HG02943 (cell line): ENCODE data around the gene NBPF1.
A peak's percentile ranks its signal among the peaks of the same experiment; 100 is the strongest.
"Not testable (repeated sequence)": the region's sequence is repeated elsewhere in the genome, so short reads cannot be mapped to it uniquely, and the experiment has no call there.

Source experiments
- ATAC-seq: cut with Tn5 transposase; IDR thresholded peaks from one replicate; pipeline ENCODE4 v1.9.1; 2021; ENCODE audit warnings: mild to moderate bottlenecking, low read depth, moderate library complexity; ENCODE audit not compliant: unreplicated experiment

The NBPF1 gene

GRCh38 chr1:16613185-16614147, at the start of gene NBPF1:
Gene NBPF1 (minus strand): TSS chr1:16613564.
- ATAC-seq, result peak; percentile 74

- ATAC-seq, result not testable (repeated sequence)
Measured at GRCh38 chr1:16658234-16658633, 44.9 kb upstream of the NBPF1 start.

- ATAC-seq, result not testable (repeated sequence)
Measured at GRCh38 chr1:16656981-16657683, 43.8 kb upstream of the NBPF1 start.

GRCh38 chr1:16656574-16656973, 43.2 kb upstream of the NBPF1 start:
- ATAC-seq, result not testable (repeated sequence)

- ATAC-seq, result not testable (repeated sequence)
Measured at GRCh38 chr1:16651560-16651959, 38.2 kb upstream of the NBPF1 start.

- ATAC-seq, result not testable (repeated sequence)
Measured at GRCh38 chr1:16649960-16650359, 36.6 kb upstream of the NBPF1 start.

- not testable (repeated sequence) for ATAC-seq
Measured at GRCh38 chr1:16649390-16649789, 36.0 kb upstream of the NBPF1 start.

GRCh38 chr1:16648756-16649155, 35.4 kb upstream of the NBPF1 start:
- ATAC-seq, result not testable (repeated sequence)

- not testable (repeated sequence) for ATAC-seq
Measured at GRCh38 chr1:16648250-16648649, 34.9 kb upstream of the NBPF1 start.

- ATAC-seq, result not testable (repeated sequence)
Measured at GRCh38 chr1:16647179-16648176, 34.1 kb upstream of the NBPF1 start.

GRCh38 chr1:16646716-16647115, 33.4 kb upstream of the NBPF1 start:
- not testable (repeated sequence) for ATAC-seq

- ATAC-seq, result not testable (repeated sequence)
Measured at GRCh38 chr1:16646061-16646664, 32.8 kb upstream of the NBPF1 start.

- ATAC-seq, result not testable (repeated sequence)
Measured at GRCh38 chr1:16645271-16646060, 32.1 kb upstream of the NBPF1 start.

GRCh38 chr1:16644482-16645270, 31.3 kb upstream of the NBPF1 start:
- ATAC-seq, result peak; percentile 65

GRCh38 chr1:16644193-16644481, 30.8 kb upstream of the NBPF1 start:
- no peak for ATAC-seq

GRCh38 chr1:16643476-16644192, 30.3 kb upstream of the NBPF1 start:
- ATAC-seq, result peak; percentile 5

GRCh38 chr1:16643001-16643411, 29.6 kb upstream of the NBPF1 start:
- ATAC-seq, result not testable (repeated sequence)
